ENCODE data around the gene ABLIM3.
A peak's percentile ranks its signal among the peaks of the same experiment; 100 is the strongest.

Gene ABLIM3

DNA sequence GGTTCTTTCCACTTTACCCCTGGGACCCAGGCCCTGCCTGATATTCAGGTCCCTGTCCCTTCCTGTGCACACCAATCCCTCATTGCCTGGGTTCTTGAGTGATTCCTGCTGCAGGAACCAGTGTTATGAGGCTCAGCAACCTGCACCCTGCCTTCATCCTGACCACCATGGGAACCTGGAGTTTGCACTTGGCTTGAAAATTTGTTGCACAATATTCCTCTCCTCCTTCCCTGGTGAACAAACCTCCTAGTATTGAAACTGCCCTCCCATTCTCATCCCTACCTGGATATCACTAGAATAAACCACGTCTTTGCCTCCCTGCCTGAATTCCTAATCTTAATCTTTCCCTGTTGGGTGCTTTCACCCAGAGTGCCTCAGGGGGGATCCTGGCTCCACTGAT, 78.3 kb downstream of the ABLIM3 start:
- no peak for DNase-seq (ENCODE audit: low read depth)

DNA sequence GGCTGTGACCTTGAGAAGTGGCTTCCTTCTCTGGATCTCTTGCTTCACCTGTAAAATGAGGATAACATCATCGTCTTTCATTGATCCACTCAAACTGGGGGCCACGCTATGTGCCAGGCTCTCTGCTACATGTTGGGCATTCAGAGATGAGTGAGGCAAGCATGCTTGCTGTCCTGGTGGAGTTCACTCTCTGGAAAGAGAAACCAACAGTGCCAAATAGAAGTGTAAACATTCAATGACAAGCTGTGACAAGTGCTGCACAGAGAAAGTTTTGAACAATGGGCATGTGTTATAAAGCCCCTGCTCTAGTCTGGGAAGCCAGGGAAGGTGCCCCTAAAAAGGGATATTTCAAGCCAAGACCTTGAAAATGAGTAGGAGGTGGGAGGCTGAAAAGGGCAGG, 79.5 kb downstream of the ABLIM3 start:
- DNase-seq (ENCODE audit: low read depth) = no peak

DNA sequence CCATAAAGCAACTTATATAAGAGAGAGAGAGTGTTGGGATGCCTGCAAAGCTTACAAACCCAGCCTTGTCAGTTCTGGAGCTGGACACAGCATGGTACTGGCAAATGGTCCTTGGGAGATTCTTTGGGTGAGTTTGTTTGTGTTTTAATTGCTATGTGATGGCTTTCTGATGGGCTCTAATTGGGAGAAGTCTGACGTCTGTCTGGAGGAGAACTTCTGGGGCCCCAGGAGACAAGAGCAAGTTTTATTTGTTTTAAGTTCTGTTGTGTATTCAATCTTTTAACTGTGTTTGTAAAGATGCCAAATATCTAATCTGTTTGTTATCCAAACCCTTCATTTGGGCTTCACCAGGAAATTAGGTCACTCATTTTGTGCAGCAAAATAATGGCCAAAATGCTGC, 80.0 kb downstream of the ABLIM3 start:
- no peak for DNase-seq (ENCODE audit: low read depth)

DNA sequence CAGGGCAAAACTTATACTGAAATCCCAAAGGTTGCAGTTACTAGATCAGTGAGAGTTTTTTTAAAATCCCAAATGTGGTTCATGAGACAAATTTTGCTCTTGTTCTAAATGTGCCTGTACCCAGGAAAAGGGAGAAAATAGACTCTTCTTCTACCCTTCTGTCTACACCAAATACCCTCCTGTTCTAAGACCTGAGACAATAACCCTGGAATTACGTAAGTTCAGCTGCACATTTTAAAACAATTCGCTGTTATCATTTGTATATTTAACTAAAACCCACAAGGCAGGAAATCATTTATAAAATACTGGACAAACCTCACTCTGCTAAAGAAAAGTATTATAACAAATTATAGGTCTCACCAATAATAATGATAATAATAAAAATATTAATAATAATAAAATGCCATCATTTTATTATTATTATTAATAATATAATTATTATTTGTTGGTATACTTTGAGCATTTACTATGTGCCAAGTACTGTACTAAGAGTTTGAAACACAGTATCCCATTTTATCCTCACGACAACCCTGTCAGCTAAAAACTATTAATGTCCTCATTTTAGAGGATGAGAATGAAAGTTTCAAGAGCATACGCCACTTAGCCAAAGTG, 80.5 kb downstream of the ABLIM3 start:
- DNase-seq (ENCODE audit: low read depth) = no peak

DNA sequence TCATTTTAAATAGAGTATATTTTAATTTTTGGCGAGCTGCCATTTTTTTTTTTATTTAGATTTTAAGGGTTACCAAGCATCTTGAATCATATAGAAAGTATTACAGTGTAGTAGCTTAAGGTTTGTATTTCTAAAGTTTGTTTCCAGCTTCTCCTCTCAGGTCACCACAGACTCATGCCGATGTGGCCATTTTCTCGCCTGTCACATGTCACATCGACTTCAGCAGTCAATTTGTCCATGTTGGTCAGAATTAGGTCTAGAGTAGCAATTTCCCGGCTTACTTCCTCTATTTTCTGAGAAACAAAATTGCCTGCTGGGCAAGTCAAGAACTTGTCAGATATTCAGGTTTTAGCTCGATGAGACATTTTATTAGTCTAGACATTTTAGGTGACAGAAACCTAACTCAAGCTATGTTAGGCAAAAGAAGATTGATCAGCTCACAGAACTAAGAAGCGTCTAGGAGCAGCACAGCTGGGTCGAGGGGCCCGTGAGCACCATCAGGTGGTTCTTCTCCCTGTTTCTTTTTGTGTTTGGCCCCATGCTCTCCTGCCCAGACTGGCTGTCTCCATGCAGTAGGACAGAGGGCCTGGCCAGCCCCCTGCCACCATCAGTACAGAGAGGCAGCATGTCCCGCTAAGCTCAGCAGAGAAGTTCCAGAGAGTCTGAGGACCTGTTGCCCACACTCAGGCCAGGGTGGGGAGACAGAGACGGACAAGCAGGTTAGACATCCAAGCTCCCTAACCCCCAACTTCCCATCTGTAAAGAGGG, 82.0 kb downstream of the ABLIM3 start:
- no peak for DNase-seq (ENCODE audit: low read depth)

DNA sequence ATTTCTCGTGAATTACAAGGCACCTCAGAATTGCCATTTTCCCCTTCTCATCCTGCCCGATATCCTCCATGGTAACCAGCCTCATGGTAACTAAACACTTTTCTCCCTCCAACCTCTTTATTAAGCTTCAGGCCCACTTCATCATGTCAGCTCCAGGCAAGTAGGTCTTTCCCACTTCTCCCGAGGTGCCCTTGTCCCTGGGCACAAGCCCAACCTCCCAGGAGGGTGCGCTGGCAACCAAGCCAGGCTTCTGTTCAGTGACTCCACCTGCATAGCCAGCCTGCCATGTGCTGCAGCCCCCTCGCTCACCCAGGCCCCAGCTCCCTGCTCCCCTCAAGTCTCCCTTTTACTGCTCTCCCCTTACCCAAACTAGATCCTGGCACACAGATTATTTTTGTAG, 83.0 kb downstream of the ABLIM3 start:
- no peak for DNase-seq (ENCODE audit: low read depth)

DNA sequence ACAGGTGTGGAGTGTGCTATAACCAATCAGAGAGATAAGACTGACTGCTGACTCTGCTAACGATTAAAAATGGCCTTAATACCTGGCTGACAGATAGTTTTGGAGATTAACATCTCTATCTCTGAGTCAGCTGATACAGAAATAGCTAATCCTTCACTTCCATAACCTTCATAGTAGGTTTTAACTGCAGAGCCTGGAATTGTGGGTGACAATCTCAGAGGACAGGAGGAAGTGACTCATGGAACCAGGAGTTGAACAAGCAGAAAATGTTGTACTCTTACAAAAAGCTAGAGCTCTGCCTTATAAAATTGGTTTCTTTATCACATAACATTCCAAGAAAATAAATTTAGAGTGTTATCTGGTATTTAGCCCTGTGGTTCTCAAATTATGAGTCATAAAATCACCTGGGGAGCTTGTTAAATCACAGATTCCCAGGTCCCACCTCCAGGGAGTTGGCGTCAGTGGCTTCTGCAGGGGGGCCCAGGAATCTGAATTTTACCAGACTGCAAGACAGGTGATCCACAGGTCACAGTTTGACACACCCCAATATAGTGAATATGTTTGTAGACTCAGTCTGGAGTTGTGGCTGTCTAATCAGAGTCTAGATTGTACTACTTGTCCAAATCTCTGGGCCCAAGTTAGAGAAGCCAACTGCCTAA, 86.0 kb downstream of the ABLIM3 start:
- DNase-seq (ENCODE audit: low read depth) = no peak

DNA sequence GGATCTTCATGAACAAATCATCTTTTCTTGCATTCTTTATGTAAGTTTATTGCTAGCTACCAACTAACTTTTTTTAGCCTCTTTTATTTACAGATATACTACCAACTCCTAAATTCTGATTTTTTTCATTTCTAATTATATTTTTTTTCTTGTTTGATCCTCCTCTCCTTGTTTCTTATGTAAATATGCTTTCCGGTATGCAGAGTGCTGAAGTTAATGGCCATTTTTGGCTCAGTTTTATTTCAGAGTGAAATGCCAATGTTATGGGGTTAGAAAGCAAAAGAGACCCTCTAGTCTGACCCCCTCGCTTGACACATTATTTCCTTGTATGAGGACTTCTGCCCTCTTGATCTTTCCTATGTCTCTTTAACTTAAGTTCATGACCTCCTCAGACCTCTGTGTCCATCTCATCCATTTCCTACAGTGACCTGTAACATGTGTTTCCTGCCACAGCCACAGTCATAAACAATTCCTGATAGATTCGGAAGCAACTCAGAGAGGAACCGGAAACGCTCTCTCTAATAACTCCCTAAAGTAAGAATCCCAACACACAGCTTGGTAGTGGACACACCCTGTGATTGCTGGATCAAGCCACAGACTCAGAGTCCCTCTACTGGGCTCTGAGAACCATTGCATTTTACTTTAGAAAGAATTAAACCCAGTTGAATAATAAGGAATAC, 87.5 kb downstream of the ABLIM3 start:
- no peak for DNase-seq (ENCODE audit: low read depth)

DNA sequence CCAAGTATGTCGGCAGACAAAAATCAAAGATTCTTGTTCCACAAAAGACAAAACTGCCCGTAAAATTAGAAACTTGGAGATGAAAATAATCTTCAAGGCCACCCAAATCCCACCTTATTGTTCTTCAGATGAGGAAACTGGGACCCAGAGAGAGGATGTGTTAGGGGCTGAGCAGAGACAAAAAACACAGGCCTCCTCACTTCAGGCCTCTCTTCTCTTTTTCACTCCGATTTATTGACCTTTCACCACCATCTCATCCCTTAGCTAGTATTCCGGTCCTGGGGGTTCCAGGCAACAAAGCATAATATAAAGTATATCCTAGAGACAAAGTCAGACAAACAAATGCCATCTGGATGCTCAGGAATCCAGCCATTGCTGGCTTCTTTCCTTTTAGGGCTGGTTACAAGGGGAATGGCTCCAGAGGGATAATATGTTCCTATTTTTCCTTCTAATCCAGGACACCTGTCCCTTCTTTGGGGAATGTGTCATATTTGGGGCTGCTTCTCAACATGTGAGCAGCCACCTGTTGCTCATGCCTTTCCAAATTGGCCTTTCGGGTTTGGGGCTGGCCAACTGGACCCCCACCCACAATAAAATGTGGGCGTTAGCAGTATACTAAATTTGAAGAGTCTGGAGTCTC, 88.1 kb downstream of the ABLIM3 start:
- DNase-seq (ENCODE audit: low read depth) = no peak

DNA sequence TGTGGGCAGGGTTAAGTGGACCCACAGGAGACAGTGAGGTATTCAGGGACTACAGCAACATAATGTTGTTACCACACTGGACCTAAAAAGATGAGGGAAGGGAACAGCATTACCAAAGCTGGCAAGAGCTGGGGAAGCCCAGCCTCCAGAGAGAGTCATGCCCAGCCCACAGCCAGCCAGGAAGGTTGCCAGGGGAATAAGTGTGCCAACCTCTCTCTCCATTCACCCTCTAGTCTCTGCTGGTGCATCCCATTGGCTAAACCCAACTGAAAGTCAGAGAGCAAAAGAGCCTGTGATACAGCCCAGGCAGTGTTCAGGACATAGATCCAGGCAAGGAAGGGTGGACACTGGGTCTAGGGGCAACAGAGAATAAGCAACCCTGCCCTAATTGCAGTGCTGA, 94.5 kb downstream of the ABLIM3 start:
- no peak for DNase-seq (ENCODE audit: low read depth)

DNA sequence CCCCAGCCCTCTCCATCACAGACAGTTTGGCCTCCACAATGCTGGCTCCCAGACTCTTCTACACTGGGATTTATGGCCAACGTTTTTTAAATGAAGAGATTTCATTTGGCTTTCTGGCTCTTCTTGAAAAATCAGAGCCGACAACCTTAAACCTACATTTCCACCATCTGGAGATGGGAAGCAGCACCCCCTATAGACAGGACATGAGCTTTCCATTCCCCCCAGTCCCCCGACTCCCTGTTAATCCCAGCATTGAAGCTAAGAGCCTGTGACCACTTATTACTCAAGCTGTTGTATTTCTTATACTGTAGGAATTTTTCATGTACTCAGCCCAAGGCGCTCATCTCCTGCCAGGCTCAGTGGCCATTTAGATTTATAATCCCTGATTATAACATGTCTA, 96.4 kb downstream of the ABLIM3 start:
- DNase-seq (ENCODE audit: low read depth) = no peak

DNA sequence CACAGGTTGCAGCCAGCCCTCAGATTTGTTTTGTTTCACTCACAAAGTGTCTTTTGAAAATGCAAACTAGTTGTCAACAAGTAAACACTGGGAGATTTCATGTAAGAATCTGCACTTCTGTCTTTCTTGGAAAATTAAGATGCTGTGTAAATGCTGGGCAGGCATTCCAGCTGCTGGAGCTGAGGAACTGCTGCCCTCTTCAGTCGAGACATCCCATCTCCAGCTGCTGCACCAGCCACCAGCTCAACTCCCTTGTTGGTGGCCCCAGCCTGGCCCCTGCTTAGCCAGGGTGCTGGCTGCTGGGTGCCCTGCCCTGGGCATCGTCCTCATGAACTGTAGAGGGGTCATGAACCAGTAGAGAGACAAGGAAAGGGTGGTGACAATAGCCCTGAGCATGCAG, 97.2 kb downstream of the ABLIM3 start:
- DNase-seq (ENCODE audit: low read depth) = no peak

DNA sequence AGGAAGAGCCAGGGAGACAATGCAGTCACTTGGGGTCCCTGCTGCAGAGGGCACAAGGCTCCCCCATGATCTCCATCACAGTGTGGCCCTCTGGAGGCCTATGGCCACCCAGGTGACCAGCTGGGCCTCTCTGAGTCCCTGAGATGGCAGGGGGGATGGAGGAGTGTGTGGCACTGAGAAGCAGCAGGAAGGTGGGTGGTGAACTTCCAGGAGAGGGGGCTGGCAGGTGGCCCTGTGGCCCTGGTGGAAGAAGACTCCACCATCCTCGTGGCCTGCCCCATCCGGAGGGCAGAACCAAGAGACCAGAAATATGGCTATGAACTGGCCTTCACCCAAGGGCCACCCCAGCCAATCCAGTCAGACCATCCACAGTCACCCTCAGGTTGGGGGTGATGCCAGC, 98.6 kb downstream of the ABLIM3 start:
- no peak for DNase-seq (ENCODE audit: low read depth)

DNA sequence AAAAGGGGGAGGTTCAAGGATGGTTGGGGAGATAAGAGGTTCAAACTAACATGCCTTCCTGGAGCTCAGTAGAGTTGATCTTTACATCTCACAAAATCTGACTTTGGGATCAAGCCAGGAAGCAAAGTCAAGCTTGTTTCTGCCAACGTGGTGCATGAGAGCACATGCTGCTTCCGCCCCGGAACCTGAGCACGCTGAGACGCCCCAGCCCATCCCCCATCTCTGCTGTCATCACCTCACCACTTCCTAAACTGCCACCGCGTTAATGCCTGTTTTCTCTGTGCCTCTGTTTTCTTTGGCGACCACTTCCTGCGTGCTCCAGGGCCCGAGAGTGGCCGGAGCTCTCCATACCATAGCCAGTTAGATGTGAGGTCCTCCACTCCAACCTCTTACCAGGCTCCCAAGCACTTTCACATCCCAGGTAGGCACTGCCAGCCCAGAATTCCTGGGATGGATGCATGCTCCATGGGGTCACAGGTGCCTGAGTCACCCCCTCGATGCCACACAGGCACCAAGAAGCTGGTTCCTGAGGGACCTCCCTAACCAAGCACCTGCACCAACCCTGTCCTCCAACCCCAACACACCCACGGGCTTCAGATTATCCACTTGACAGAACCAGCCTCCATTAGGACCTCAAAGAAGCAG, 99.2 kb downstream of the ABLIM3 start:
- DNase-seq (ENCODE audit: low read depth) = peak; percentile 69

DNA sequence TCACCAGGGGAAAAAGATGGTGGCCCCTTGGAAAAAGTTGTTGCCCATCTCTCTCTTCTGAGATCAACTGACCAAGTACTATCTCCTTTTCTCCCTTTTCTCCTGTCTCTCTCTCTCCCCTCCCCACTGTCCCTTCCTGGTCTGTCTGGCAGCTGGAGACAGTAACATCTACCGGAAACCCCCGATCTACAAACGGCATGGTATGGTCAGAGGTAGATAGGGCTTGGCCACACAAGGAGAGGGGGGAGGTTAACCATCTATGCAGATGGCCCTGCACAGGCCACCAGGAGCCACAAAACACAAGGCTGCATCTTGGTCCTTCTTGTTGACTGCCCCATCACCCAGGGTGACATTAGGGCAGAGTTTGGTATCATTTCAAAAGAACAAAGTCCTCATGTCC, 101.0 kb downstream of the ABLIM3 start:
- no peak for DNase-seq (ENCODE audit: low read depth)

DNA sequence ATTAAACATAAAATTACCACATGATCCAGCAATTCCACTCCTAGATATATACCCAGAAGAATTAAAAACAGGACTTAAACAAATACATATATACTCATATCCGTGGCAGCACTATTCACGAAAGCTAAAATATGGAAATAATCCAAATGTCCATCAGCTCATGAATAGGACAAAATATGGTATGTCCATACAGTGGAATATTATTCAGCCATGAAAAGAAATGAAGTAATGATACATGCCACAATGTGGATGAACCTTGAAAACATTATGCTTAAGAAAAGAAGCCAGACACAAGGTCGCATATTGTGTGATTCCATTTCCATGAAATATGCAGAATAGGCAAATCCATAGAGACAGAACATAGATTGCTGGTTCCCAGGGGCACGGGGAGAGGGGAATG, 105.6 kb downstream of the ABLIM3 start:
- DNase-seq (ENCODE audit: low read depth) = no peak

DNA sequence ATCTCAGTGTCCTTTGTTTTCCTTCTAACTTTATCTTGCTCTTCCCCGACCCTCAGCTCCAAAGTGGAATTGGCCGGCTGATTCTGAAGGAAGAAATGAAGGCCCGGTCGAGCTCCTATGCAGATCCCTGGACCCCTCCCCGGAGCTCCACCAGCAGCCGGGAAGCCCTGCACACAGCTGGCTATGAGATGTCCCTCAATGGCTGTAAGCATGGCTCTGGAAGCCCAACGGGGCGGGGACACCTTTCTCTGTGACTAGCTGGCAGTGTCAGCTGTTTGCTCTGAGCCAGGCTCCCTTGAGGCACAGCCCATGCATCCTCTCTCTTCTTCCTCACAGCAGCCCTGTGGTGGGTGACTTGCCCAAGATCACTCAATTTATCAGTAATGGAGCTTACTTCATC, 106.4 kb downstream of the ABLIM3 start:
- no peak for DNase-seq (ENCODE audit: low read depth)

DNA sequence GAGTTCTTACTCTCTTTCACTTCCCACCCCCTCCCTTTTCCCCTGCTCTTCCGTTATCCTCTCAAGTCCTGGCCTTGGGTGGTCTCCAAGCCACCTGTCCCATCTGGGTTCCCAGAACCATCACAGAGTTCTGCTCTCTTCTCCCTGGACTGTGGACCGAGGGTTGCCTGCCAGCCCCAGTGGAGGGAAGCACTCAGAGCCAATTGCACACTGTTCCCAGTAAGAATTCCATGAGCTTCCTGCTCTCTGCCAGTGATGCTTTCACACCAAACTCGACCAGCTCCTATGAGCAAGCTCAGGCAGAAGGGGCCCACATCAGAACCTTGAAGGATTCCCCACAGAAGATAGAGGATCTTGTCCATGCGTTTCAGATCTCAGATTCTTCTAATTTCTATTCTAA, 110.3 kb downstream of the ABLIM3 start:
- DNase-seq (ENCODE audit: low read depth) = no peak

DNA sequence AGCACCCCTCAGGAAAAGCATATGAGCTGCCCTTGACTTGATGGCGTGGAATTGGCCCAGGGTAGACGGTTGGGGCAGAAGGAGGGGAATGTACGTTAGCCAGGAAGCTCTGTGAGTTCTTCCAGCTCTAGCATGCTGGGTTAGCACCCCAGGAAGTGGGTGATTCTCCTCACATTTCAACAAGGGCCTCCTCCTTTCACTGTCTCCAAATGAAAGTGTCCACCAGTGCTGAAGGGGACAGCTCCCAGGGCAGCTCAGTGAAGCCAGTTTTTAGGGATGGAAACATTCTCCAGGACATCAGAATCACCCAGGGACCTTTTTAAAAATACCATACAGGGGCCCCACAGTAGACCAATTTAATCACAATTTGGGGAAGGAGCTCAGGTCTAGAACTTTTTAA, 113.2 kb downstream of the ABLIM3 start:
- DNase-seq (ENCODE audit: low read depth) = no peak

DNA sequence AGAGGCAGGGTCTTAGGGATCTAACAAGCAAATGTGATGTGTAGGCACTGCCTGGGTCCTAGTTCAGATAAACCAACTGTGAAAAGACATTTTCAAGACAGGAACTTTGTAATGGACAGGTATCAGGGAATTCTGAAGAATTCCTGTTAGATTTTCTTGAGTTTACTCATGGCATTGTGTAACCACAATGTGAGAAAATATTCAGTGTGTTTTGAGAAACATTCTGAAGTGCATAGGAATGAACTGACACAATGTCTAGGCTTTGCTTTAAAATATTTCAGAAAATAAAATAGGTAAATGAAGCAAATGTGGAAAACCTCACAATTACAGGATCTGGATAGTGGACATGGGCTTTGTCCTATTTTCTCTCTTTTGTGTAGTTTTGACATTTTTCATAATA, 115.2 kb downstream of the ABLIM3 start:
- DNase-seq (ENCODE audit: low read depth) = no peak

DNA sequence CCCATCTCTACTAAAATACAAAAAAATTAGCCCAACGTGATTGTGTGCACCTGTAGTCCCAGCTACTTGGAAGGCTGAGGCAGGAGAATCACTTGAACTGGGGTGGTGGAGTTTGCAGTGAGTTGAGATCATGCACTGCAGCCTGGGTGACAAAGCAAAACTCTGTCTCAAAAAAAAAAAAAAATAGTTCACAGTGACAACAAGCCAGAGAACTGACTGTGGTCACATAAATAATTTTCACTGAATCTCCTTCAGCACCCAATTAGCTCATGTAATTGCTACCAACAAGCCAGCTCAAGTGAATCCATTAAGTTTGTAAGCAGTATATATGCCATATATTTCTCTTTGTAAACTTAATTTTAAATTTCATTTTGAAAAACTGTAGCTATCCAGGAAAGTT, 115.8 kb downstream of the ABLIM3 start:
- DNase-seq (ENCODE audit: low read depth) = no peak

Data from stimulated activated CD4-positive, alpha-beta T cell treated with anti-CD3 and anti-CD28 coated beads, Interleukin-2, amount 100 ng/mL, for 4 hours (primary cell).